HG02884 (cell line): ENCODE measurements around the gene SP6.

Source experiments
- ATAC-seq: cut with Tn5 transposase; IDR thresholded peaks from one replicate; pipeline ENCODE4 v1.9.1; 2021; ENCODE audit warnings: mild to moderate bottlenecking, moderate library complexity; ENCODE audit not compliant: unreplicated experiment

The SP6 gene

DNA sequence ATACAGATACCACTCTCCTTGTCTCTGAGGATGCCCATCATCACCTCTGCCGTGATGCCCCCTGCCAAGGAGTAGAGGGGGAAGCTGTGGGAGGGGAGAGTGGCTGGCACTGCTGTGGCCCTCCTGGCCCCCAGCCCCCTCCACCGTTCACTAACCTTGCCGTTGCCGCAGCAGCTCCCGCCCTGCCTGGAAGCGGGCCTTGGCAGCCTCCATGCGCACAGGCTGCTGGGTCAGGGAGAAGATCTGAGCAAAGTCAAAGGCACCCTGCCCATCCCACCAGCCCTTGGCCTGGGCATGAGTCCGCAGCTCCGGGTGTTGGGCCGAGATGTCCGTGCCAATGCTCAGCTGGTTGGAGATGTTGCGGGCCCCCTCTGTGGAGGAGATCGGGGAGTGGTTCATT lies 12.3 kb downstream of the SP6 start:
- no peak for ATAC-seq

DNA sequence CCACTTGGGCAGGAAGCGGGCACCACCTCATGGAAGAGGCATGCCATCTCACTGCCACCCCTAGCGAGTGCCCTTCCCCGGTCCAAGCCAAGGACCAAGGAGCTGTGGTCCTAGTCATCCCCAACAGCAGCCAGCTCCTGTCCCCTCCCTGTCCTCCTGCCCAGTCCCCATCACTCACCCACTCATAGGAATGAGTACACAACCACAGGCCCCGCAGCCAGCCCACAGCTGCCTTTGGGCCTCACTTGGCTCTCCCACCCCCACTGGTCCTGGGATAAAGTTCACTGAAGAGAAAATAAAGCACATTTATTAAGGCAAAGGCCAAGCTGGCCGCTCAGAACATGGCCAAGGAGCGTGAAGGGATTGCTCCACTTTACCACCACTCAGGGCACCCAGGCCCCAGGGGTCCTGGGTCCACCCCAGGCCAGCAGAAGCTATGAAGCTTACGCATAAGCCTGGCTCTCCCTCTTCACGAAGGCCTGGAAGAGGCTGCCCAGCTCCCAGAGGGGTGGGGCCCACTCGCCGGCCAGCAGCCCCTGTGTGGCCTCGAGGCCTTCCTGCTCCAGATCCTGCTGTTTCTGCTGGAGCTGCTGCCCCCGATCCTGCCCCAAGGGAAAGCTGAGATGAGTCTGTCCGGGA lies 13.4 kb downstream of the SP6 start:
- ATAC-seq: no peak

DNA sequence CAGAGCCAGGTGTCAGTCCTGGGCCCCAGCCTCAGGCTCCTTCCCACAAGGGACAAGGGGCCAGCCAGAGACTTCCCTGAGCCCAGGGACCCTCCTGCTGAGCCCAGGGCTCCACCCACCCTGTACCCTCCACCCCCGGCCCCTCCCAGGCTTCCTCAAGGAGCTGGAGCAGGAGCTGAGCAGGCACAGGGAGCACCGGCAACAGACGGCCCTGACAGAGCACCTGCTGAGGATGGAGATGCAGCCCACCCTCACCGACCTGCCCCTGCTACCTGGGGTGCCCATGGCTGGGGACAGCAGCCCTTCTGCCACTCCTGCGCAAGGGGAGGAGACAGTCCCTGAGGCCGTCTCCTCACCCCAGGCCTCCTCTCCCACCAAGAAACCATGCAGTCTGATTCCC lies 14.4 kb downstream of the SP6 start:
- no peak for ATAC-seq

DNA sequence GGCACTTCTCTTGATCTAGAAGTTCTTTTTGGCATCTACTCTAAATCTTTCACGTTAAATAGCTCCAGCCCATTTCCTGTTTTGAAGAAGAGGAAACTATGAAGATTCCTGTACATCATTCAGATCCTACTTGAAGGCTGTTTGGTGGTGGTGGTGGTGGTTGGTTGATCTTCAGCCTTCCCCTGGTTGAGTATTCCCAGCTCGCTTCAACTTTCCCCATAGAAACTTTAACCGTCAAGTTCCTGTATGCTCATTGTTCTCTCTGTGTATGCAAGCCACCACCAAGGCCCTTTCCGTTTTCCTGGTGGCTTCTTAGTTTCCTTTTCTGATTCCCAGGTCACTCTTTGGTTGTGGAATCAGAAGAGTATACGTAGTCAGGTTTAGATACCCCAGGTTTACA lies 16.2 kb downstream of the SP6 start:
- no peak for ATAC-seq

DNA sequence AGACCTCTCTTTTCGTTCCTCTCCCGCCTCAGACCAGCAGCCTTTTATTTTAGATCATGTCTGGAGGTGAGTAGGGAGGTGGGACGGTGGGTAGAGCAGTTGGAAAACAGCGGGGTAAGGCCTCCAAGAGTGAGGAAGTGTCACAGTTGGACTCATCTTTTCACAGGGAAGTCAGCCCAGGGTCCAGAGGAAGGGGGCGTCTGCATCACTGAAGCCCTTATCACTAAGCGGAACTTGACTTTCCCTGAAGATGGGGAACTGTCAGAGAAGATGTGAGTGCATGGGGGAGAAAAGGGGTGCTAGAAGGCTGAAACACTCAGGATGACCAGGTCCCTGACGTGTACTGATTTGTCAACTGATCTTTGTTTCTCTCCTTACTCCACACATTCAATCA lies 19.0 kb downstream of the SP6 start:
- ATAC-seq: no peak

DNA sequence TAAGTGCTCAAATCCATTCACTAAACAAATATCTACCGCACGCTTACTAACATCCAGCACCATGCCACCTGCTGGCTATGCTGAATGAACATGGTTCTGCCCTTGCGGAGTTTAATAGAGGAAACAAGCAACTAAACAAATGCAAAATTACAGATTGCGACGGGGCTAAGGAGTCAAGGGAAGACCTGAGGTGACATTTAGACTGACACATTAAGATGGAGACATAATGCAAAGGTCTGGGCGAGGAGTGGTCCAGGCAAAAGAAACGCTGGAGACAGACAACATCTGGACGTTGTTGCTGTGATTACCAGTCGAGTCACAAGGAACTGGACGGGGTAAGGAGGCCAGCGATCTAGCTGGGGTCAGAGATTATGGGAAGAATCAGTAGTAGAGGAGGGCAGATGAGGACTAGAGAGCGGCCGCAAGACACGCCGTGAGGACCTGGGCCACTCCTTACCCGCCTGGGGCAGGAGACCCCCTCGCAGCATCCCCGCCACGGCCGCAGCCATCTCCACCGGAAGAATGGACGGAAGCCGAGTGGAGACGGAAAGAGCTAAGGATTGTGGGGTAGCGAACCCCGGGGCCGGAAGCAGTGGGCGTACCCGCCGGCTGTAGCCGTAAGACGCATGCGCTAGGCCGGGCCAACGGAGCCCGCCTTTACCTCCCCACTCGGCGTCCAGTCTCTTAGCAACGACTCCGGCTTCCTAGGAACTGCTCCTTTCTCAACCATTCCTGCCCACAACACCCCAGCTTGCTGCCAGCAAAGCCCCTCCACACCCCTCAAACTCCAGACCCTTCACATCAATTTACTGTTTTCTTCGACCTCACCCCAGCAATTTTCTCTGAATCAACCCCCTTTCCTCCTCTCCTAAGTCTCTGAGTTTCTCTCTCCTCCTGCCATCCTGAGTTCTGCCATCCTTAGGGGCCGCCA lies 19.7 kb downstream of the SP6 start, which contains the start of the genes LRRC46 and MRPL10:
LRRC46 (plus strand) TSS at position 668 of the 931 bp plus-strand sequence. CDS start 320 bp downstream, outside the sequence.
MRPL10 (minus strand) TSS at position 539 of the 931 bp plus-strand sequence; CDS start at position 509, 30 bp downstream.
- peak; percentile 79 for ATAC-seq

DNA sequence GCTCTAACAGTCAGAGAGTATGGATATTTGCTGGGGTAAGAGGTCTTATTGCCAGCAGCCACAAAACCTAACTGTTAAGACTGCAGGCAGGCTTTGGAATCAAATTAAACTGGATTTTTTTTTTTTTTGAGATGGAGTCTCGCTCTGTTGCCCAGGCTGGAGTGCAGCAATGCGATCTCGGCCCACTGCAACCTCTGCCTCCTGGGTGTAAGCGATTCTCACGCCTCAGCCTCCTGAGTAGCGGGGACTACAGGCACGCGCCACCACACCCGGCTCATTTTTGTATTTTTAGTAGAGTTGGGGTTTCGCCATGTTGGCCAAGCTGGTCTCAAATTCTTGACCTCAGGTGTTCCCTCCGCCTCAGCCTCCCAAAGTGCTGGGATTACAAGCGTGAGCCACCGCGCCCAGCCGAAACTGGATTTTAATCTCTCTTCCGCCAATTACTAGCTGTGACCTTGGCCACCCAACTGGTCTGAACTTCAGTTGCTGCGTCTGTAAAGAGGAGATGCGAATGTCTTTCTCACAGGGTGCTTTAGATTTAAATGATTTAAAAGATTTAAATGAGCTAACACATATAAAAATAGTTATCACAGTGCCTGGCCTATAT lies 20.5 kb downstream of the SP6 start:
- no peak for ATAC-seq

DNA sequence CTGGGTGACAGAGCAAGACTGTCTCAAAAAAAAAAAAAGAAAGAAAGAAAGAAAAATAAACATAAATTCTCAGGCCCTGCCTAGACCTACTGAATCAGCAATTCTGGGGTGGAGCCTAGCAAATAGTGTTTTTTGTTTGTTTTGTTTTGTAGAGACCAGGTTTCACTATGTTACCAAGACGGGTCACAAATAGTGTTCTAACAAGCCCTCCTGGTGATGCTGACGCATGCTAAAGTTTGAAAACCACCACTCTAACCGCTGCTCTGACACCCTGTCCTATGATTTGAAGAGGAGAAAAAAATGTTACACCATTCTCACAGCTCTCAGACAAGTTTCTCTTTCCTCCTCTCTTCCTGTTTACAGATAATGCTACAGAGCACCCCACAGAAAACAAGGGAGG lies 21.1 kb downstream of the SP6 start:
- ATAC-seq: no peak

DNA sequence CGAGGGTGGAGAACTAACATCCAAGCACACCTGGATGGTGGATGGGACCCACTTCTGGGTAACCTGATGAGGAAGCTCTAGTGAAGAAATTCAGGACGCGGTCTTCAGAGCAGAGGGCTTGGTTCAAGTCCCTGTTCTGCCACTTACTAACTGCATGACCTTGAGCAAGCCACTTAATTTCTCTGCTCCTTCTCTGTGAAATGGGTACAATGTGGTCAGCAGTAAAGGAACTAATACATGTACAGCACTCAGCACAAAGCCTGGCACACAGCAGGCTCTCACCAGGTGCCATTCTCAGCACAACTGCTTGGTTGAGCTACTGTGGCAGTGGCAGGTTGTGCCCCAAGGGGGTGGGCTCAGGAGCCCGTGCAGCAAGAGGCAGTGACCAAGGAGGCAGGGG lies 27.4 kb downstream of the SP6 start:
- ATAC-seq: no peak

DNA sequence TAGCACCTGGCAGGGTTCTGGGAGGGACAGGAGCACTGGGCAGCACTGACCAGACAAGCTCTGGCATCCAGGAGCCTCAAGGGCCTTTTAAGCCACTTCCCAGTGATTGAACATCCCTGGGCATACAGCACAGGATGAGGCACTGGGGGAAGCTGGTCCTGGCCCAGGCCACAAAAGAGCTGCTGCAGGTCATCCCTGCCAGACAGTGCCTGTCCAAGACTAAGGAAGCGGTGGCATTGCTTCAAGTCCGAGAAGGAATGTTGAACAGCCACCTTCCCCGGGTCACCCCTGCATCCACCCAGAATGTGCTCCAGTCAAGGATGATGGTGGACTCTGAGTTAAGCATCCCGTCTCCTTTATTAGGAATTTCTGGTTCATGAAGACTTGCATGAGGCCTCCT lies 28.2 kb downstream of the SP6 start:
- ATAC-seq: no peak

DNA sequence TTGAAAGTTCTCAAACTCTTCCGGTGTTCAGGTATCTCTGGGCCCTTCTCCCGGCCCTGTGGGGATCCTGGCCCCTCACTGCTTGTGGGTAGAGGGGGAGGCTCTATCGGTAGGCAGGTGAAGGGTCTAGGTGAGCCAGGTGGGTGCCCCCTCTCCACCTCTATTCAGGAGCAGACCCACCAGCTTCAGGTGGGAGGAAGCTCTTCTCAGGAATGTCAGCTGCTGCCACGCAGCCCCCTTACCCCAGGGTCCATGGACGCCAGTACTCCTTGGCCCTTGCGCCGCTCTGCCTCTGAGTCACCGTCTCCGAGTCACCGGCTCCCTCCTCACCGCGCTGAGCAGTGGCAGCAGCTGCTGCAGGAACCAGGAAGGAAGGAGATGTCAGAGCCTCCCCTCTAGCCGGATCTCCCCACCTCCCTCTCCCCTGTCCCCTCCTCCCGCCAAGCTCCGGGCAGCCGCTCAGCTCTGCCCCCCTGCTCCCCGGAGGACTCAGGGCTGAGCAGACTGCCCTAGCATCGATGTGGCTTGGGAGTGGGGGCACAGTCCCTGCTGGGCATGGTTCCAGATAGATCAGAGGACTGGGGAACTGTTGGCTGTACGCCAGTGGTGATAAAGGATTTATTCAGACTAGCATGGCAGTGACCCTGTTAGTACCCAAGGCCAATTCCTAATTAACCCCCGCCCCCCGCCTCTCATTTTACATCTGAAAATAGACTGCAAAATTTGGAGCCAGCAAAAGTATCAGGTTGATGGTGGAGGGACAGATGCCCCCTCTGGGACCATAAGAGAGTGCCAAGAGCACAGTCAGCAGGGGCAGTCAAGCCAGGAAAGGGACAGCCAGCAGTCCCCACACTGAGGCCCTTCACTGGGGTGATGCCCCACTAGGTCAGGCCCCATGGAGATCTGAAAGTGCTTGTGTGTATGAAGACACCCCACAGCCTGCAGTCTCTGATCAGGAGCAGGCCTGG lies 29.3 kb downstream of the SP6 start, which contains the start of gene OSBPL7:
OSBPL7 (minus strand) TSS at position 371 of the 968 bp plus-strand sequence. CDS start 1,516 bp downstream, outside the sequence.
- peak; percentile 78 for ATAC-seq

DNA sequence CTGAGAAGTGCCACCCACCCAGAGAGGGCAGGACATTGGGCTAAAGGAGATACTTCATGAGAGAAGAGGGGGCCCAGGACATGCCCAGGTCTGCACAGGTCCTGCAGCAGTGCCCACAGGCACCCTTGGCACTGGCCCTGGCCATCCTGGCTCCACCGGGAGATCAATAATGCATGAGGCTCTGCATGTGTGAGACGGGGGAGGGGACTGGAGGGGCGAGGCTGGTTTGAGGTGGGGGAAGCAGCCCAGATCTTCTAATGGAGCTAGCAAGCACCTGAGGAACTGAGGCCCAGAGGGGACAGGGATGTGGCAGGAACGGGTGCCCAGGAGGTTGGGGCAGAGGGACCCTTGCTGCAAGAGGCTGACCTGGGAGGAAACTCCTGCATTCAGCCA lies 29.9 kb downstream of the SP6 start:
- ATAC-seq: no peak

DNA sequence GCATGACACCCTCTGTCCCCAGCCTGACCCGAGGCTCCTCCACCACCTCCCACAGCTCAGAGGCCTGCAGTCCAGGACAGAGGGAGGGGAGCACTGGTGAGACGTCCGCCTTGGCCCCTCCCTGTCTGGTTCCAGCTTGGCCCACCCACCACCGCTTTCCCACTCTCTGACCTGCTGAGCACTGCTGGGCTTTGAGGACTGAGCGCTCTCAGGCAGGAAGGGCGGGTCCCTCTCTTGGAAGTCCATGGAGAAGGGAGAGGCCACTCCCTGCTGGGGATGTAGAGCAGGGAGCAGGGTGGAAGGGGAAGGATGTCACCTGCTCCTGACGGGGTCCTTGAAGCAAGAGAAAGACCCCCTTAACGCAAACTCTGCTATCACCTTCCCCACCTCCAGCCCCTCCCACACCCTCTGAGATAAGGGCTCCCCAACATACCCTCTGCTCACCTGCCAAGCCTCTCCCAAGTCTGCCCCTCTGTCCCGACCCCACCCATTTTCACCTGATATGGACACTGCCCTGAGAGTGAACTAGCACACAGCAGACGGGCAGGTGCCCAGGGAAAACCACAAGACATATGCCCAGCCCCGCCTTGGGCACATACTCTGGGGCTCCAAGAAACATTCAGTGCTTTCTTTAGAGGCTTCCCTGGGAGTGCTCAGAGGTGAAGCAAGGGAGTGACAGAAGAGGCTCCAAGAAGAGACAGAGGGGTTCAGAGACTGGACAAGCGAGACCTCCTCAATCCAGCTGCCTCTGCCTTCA lies 30.8 kb downstream of the SP6 start:
- ATAC-seq: no peak

DNA sequence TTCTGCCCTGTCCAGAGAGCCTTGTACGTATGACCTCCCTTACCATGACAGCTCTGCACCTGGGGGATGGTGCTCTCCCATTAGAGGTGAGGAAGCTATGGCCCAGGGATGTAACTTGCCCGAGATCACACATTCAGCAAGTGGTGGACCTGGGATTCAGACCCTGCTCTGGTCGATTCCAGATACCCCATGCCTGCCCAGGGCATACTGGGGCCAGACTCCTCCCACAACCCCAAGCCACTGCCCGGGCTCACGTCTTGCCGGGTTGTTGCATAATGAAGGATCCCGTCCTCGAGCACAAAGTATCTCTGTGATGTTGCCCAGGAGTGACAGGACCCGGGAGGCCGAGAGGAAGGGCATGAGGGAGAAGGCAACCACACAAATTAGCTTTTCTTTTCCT lies 31.5 kb downstream of the SP6 start:
- ATAC-seq: no peak

DNA sequence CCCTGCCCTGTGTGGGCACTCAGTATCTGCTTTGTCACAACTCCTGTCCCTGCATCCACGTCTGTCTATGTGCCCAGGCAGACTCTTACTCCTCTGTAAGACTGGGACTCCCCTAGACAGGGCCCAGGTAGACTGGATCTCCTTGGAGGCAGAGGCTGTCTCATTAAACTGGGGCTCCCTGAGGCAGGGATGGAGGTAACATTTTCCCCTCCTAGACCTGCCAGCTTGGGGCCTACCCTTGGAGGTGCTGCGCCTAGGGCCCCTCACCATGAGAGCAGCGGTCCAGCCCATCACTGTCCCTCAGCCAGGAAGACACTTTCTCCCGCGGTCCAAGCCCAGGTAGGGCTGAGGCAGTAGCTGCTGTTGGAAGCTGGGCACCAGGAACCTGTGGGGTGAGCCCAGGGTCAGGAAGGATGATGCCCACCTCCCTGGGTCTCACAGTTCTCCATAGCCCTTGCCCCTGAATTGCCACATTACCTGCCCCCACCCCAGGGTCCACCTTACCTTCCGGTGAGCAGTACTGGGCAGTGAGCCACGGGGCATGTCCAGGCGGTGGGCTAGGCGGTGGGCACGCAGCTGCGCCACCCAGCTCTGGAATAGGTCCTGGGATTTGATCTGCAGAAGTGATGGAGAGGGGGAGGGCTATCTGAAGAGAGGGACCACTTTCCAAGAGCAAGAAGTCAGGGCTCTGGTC lies 32.8 kb downstream of the SP6 start:
- no peak for ATAC-seq

DNA sequence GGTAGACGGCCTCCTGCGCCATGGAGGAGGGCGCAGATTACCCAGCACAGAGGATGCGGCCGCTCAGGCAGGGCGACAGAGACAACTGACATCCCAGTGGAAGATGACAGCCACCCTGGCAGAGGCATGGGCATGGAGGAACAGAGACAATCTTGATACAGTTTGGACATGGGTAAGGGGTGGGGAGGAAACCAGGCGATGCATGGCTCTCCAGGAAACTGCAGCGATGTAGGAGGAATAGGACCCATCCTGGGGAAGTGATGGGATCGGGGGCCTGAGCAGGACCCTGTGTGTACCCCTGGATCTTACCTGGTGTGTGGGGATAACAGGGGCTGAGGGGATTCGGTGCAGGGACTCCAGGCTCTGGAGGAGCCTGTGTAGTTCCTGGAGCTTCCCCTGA lies 34.0 kb downstream of the SP6 start:
- ATAC-seq: no peak

DNA sequence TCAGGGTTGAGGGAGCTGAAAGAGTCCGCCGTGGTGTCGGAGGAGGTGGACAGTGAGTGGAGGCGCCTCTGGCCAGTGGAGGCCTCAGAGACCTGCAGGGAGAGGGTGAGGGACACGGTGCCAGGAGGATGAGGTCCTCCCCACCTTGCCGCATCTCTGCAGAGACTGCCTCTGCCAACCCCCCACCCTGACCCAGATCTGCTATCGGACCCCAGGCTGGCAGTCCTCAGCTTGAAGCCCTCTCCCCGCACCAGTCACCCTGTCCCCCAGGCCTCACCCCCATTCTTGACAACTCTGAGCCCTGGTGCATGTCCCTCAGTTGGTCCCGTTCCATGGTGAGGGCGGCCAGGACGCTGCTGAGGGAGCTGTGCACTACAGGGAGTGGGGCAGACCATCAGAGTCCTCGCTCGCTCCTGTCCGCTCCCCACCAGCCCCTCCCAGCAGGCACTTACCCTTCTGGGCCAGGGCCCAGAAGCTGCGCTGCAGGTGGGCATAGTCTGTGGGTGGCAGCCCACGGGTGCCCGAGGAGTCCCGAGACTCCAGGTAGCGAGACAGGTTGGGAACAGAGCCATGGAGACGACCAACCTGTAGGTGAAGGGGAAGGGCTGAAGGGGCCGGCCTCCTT lies 34.7 kb downstream of the SP6 start:
- no peak for ATAC-seq

DNA sequence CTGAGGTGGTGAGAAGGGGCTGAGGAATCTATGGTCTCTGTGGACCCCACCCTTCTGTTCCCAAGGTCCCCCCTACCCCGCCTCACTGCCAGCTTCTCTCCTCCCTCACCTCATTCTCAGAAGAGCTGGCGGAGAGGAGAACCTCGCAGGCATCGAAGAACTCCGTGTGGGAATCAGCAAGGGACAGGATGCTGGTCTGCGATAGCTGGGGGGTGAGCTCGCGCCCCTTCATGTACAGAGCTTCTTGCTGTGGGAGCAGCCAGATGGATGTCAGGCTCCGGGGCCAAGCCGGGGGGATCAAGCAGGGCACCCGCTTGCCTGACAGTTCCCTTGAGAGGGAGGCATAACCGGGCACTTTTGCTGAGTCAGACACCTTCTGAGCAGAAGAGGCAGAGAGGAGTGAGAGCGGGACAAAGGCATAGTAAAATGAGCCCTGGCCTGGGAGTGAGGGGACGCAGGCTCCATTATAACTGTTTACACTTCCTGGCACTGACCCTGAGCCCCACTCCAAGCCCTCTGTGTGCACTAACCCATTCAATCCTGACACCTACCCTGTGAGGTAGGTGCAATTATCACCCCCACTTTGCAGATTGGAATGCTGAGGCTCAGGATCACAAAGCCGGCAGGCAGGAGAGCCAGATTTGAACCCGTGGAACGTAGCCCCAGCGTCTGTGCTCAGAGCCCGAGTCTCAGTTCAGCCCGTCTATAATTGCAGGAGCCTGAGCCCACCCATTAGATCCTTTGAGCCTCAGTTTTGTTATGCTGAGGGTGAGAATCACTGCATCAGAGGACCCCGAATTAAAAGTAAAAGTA lies 35.7 kb downstream of the SP6 start:
- ATAC-seq: no peak
